SJCRH30 (cell line): Measurements from ENCODE around the gene ASTN2. TPM values are rescaled to one million over a fixed set of nuclear protein-coding genes. Genes with fewer than 3 reads are reported as not detected.
"Not testable (repeated sequence)": the region's sequence is repeated elsewhere in the genome, so short reads cannot be mapped to it uniquely, and the experiment has no call there.

Source experiments
- DNase-seq, 2 experiments: peaks; one replicate each; pipeline ENCODE4 v3.0.0-alpha.2; 2015 to 2020
- H3K27ac ChIP-seq: fragments of 250-450 bp; sonication (Bioruptor Pico); 2 replicates; pipeline ENCODE4 v1.5.1; 2020; ENCODE audit warnings: mild to moderate bottlenecking, moderate library complexity
- H3K27me3 ChIP-seq: fragments of 250-450 bp; sonication (Bioruptor Pico); 2 replicates; pipeline ENCODE4 v1.5.1; 2020; ENCODE audit warnings: mild to moderate bottlenecking, moderate library complexity
- H3K36me3 ChIP-seq: fragments of 250-450 bp; sonication (Bioruptor Pico); 2 replicates; pipeline ENCODE4 v1.5.1; 2020; ENCODE audit warnings: mild to moderate bottlenecking, moderate library complexity
- H3K4me1 ChIP-seq: fragments of 250-450 bp; sonication (Bioruptor Pico); 2 replicates; pipeline ENCODE4 v1.5.1; 2020; ENCODE audit warnings: mild to moderate bottlenecking, moderate library complexity
- H3K4me3 ChIP-seq: fragments of 250-450 bp; sonication (Bioruptor Pico); 2 replicates; pipeline ENCODE4 v1.5.1; 2020; ENCODE audit warnings: mild to moderate bottlenecking, moderate library complexity
- H3K9me3 ChIP-seq: fragments of 250-450 bp; sonication (Bioruptor Pico); replicated peaks from 2 replicates; pipeline ENCODE4 v1.5.1; 2020; ENCODE audit warnings: mild to moderate bottlenecking, moderate library complexity
- total RNA-seq: library from RNA; depleted of rRNA; stranded (reverse); fragments of >200 nt; shearing (Covaris generic); gene quantifications from 2 replicates; pipeline ENCODE4 v1.2.3, GENCODE V29; 2014

Gene ASTN2
- total RNA-seq, 1 experiment from 2014 or later, result 19.8 TPM

DNA sequence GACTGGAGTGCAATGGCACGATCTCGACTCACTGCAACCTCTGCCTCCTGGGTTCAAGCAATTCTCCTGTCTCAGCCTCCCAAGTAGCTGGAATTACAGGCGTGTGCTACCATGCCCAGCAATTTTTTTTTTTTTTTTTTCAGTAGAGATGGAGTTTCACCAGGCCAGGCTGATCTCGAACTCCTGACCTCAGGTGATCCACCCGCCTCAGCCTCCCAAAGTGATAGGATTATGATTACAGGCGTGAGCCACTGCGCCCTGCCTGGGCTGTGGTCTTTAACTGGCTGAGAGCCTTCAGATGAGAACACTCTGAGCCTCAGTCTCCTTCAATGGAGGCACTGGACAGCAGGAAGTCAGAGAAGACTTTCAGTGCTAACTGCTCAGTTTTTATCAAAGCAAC lies 576.4 kb downstream of the ASTN2 start:
- peaks cover 52% of the 10 kb centered on the region for H3K4me1 ChIP-seq
- H3K27me3 ChIP-seq, H3K9me3 ChIP-seq, H3K4me3 ChIP-seq, H3K36me3 ChIP-seq, DNase-seq: not testable (repeated sequence)
- peak overlapping the region; percentile 64 for H3K27ac ChIP-seq

DNA sequence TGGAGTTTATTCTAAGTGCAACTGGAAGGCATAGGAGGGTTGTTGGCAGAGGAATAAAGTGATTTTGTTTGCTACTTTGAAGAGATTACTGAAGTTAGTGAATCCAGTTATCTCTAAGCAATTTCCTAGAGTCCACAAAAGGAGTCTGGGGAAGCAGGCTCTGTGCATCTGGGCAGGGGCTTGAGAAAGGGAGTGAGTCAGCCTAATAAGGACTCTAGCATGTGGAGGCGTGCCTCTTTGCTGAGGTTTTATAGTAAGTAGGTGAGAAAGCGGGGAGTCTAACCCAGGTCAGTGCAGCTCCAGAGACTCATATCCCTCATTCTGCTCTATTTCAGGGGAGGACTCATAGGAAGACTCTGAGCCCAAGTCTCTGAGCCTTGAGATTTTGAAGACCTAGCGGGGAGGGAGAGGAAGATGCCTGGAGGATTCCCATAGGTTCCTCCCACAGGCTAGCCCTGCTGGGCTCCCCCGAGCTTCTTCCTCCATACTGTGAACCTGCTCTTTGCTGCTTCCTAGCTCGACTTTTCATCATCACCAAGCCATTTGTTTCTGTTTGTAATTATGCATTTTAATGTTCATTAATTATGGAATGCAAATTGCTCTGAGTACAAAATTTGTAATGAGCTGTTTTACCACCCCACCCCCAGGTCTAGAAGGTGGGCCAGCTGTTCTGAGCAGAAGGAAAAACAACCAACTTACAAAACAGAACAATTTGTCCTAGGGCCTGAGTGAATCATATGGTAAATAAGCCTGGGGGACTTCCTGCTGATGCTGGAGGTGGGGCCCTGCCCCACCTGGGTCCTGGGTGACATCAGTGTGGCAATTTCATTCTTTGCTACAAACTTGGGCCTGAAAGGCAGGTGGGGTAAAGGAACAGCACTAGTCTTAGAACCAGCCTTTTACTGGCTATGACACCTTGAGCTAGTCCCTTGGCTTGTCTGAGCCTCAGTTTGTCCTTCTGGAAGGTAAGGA lies 577.6 kb downstream of the ASTN2 start:
- peak; percentile 40 to 66 for DNase-seq
- Histone ChIP-seq H3K9me3 (0 out of 2 replicates have a peak, but pooled peaks cover 3% of the 10 kb centered on the region), H3K27me3 (no peaks in the 10 kb centered on the region), H3K36me3 (peaks cover 6% of the 10 kb centered on the region; the same call in 1 of the 2 replicates), H3K4me3 (no peak overlapping the region), H3K4me1 (peaks cover 59% of the 10 kb centered on the region), H3K27ac (peak overlapping the region; percentile 64)

DNA sequence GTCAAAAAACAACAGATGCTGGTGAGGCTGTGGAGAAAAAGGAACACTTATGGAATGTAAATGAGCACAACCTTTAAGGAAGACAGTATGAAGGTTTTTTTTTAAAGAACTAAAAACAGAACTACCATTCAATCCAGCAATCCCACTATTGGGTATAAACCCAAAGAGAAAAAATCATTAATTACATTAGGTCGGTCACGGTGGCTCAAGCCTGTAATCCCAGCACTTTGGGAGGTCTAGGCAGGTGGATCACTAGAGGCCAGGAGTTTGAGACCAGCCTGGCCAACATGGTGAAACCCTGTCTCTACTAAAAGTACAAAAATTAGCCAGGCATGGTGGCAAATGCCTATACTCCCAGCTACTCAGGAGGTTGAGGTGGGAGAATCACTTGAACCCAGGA lies 584.5 kb downstream of the ASTN2 start:
- Histone ChIP-seq H3K27ac (peak overlapping the region; percentile 88), H3K4me1 (peaks cover 63% of the 10 kb centered on the region)
- peak; percentile 85 to 90 for DNase-seq
- H3K27me3 ChIP-seq, H3K9me3 ChIP-seq, H3K4me3 ChIP-seq, H3K36me3 ChIP-seq: not testable (repeated sequence)

DNA sequence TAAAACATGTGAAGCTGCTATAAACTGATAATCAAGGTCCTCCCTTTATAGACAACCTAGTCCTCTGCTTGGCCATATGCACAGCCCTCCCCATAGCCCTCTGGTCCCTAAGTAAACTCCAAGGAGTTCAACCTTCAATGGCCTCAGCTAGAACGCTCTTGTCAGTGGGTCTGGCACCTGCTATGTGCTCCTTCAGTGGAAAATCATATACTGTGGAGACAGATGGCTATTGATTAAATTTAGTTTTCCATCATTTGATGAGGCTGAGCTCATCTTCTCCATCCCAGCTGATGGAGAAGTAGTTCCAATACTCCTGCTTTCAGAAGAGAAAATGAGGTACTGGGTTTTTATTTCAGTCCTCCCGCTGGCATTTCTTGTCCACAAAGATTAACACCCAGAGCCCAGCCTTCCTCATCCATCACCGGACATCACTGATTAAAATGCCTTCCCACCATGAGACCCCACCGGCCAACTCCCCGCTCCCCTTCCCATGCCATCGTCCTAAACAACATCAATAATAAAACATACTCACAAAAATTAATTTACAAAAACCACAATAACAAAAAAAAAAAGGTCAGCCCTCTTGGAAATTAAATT lies 593.1 kb downstream of the ASTN2 start:
- Histone ChIP-seq H3K27ac (no peak overlapping the region), H3K36me3 (no peaks in the 10 kb centered on the region; the same call in 1 of the 2 replicates), H3K4me1 (no peaks in the 10 kb centered on the region), H3K9me3 (no peaks in the 10 kb centered on the region), H3K27me3 (no peaks in the 10 kb centered on the region), H3K4me3 (no peak overlapping the region)
- DNase-seq, result no peak

DNA sequence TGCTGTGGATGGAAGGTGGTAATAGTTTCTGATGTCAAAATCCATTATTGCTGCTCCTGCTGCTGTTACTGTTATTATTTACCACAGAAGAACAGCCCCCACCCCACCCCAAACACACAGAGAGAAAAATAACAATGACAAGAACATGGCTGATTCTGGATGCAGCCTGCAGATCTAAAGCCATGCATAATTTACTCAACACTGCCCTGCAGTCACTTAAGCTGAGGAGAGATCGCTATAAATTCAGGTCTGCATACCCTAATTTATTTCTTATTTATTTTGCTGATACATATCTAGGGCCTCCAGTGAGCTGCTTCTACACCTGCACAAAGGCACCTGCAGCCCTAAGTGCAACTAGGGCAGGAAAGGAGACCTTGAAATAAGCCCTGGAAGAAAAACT lies 595.7 kb downstream of the ASTN2 start:
- Histone ChIP-seq H3K27ac (no peak overlapping the region), H3K36me3 (no peaks in the 10 kb centered on the region; the same call in 1 of the 2 replicates), H3K9me3 (no peaks in the 10 kb centered on the region), H3K4me3 (no peak overlapping the region), H3K27me3 (no peaks in the 10 kb centered on the region), H3K4me1 (no peaks in the 10 kb centered on the region)
- no peak for DNase-seq

DNA sequence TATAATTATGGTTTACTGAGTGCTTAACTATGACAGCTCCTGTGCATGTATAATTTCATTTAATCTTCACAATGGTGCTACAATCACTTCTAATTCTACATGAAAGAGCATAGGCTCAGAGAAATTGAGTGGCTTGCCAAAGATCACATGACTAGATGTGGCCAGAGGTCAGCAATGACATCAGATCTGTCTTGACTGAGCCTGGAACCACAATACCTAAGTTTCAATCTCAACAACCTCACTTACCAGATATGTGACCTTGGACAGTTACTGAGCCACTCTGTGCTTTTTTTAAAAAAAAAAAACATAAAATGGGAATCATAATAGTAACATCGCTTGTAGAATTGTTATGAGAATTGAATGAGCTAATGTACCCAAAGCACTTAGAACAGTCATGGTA lies 597.1 kb downstream of the ASTN2 start:
- no peaks in the 10 kb centered on the region for H3K9me3 ChIP-seq
- no peak for DNase-seq
- no peaks in the 10 kb centered on the region; the same call in 1 of the 2 replicates for H3K36me3 ChIP-seq
- H3K27ac ChIP-seq, result no peak overlapping the region
- peaks cover under 1% of the 10 kb centered on the region; the same call in 1 of the 2 replicates for H3K4me1 ChIP-seq
- no peak overlapping the region for H3K4me3 ChIP-seq
- H3K27me3 ChIP-seq, result no peaks in the 10 kb centered on the region

DNA sequence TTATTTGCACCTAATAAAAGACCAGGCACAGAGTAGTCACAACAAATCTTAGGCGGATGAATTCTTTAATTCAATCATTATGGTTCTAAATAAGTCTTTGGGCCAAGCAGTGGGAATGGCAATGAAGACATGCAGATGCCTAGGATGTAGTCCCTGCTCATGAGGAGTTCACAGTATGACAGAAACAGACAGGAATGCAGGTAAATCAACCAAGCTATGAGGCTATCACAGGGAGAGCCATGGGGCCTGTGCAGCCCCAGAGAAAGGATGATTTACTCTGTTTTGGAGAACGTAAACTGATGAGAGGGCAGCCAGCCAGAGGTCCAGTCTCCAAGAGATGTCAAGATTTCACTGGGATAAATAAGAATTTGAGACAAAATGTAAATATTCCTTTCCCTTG lies 598.4 kb downstream of the ASTN2 start:
- Histone ChIP-seq H3K27ac (no peak overlapping the region), H3K9me3 (no peaks in the 10 kb centered on the region), H3K36me3 (no peaks in the 10 kb centered on the region; the same call in 1 of the 2 replicates), H3K27me3 (no peaks in the 10 kb centered on the region), H3K4me1 (peaks cover 11% of the 10 kb centered on the region), H3K4me3 (no peak overlapping the region)
- no peak for DNase-seq

DNA sequence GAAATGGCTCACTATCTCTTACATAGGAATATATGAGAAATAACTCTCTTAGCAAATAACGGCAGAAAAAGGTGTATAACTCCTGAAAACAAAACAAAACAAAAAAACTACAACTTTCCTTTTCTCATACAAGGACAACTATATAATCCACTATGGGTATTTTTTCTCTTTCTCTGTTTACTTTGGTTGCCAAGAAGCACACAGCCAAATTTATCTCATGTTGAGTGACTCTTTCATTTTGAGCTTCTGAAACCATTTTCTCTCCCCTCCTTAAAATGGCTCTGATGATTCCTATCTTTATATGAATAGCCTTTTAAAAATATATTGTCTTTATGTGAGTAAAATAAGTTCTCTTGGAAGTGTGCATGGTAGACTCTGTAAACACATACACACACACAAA lies 599.0 kb downstream of the ASTN2 start:
- Histone ChIP-seq H3K4me3 (no peak overlapping the region), H3K27ac (no peak overlapping the region), H3K9me3 (no peaks in the 10 kb centered on the region), H3K36me3 (no peaks in the 10 kb centered on the region; the same call in 1 of the 2 replicates), H3K27me3 (no peaks in the 10 kb centered on the region), H3K4me1 (peaks cover 11% of the 10 kb centered on the region)
- DNase-seq, result no peak

DNA sequence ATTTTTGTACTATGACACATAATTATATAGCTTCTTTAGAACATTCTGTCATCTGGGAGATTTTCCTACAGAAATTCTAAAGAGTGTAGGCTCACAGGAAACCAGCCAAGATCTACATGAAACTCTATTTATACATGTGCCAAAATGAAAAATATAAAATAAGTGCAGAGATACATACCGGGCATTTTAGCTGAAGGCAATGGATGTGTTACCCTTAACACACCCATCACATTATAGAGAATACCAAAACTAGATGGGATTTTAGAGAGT lies 601.9 kb downstream of the ASTN2 start:
- H3K4me1 ChIP-seq, result peaks cover 11% of the 10 kb centered on the region
- no peak overlapping the region for H3K27ac ChIP-seq
- DNase-seq, result no peak

DNA sequence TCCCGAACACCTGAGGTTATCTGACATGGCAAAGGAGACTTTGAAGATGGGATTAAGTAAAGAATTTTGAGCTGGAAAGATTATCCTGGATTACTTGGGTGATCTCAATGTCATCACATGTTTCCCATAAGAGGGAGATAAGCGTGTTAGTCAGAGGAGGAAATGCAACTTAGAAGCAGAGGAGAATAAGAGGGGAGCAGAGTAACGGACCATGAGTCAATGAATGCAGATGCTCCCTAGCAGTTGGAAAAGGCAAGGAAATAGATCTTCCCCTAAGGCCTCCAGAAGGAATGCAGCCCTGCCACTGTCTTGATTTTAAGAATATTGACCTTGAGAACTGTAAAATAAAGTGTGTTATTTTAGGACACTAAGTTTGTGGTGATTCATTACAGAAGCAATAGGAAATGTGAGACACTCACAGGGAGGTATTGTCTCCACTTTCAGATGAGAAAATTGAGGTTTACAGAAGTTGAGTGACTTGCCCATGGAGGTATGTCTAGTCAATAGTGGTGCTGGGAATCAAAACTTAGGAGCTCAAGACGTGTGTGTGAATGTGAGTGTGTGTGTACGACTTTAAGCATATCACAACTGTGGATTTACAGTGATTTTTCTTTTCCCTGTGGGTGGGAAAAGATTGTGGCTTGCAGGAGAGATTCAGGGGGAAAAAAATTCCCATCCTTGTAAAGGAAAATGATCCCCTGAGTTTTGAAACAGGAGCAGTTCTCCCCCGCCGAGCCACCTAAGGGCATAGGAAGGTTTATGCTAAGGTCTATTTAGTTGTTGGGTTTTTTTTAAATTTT lies 602.4 kb downstream of the ASTN2 start:
- H3K4me1 ChIP-seq, result peaks cover 11% of the 10 kb centered on the region
- DNase-seq, result peak in 1 of 2 experiments; percentile 29
- no peaks in the 10 kb centered on the region for H3K36me3 ChIP-seq
- no peak overlapping the region for H3K4me3 ChIP-seq
- H3K9me3 ChIP-seq, result no peaks in the 10 kb centered on the region
- H3K27ac ChIP-seq, result no peak overlapping the region
- H3K27me3 ChIP-seq, result no peaks in the 10 kb centered on the region

More for the DNA sequence above, 601.9 kb downstream of the ASTN2 start:
- no peaks in the 10 kb centered on the region for H3K9me3 ChIP-seq
- no peaks in the 10 kb centered on the region for H3K27me3 ChIP-seq
- H3K36me3 ChIP-seq, result no peaks in the 10 kb centered on the region
- no peak overlapping the region for H3K4me3 ChIP-seq

DNA sequence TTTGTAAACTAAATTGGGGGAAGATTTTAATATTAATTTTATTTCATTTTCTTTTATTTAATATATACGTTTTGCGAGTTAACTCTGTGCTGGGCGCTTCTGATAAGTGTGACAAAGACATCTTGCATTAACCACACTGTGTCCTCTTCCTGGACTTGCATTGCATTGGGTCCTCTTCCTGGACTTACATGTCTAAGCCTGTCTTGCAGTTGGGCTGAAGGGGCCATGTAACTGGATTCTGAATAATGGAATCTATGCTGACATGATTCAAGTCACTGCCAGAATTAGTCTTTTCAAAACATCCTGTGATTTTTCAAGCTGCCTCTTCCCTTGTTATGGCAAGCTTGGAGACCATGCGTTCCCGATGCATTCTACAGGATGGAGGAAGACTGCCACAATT lies 605.2 kb downstream of the ASTN2 start:
- Histone ChIP-seq H3K36me3 (no peaks in the 10 kb centered on the region), H3K27me3 (no peaks in the 10 kb centered on the region), H3K9me3 (no peaks in the 10 kb centered on the region), H3K4me1 (peaks cover 11% of the 10 kb centered on the region), H3K4me3 (no peak overlapping the region), H3K27ac (no peak overlapping the region)
- no peak for DNase-seq

DNA sequence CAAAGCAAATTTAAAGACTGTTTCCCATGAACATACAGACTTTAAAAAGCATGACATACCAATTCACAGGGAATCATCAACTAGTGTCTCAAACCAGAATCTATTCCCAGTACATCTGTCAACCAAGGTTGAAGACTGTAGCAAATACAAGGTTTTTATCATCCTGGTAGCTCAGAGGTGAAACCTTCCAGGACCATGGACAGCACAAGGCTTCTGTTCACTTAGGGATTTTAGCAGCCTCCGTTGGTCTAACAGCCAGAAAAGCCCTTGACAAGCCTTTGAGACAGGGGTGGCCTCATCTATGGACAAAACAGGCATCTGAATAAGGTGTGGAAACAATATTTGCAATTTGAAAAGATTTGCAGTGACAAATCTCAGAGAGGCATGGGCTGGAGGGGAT lies 608.8 kb downstream of the ASTN2 start:
- H3K27me3 ChIP-seq, result no peaks in the 10 kb centered on the region
- H3K4me1 ChIP-seq, result peaks cover 5% of the 10 kb centered on the region; the same call in 1 of the 2 replicates
- DNase-seq, result peak; percentile 51 to 75
- no peaks in the 10 kb centered on the region for H3K9me3 ChIP-seq
- no peak overlapping the region for H3K27ac ChIP-seq
- no peak overlapping the region for H3K4me3 ChIP-seq
- H3K36me3 ChIP-seq, result no peaks in the 10 kb centered on the region

DNA sequence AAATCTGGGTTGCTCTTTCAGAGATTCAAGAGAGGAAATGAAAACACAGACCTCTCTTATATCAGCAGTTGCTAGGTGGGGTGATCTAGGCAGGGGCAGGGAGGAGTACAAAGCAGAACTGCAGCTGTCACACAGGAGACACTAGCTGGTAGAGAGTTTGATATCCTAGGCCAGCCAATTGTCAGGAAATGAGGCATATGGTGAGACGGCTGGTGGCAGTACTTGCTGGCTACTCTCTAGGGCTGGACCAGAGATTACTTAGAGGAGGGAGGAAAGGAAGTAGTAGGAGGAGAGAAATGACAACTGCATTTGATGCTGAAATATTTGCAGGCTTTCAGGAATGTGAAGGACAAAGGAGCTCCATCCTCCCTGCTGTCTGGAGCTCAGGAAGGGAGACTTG lies 614.0 kb downstream of the ASTN2 start:
- H3K4me1 ChIP-seq, result peaks cover 13% of the 10 kb centered on the region
- no peaks in the 10 kb centered on the region for H3K36me3 ChIP-seq
- peak overlapping the region; percentile 45 for H3K27ac ChIP-seq
- H3K4me3 ChIP-seq, result no peak overlapping the region
- no peaks in the 10 kb centered on the region for H3K9me3 ChIP-seq
- peak; percentile 88 to 96 for DNase-seq
- no peaks in the 10 kb centered on the region for H3K27me3 ChIP-seq

DNA sequence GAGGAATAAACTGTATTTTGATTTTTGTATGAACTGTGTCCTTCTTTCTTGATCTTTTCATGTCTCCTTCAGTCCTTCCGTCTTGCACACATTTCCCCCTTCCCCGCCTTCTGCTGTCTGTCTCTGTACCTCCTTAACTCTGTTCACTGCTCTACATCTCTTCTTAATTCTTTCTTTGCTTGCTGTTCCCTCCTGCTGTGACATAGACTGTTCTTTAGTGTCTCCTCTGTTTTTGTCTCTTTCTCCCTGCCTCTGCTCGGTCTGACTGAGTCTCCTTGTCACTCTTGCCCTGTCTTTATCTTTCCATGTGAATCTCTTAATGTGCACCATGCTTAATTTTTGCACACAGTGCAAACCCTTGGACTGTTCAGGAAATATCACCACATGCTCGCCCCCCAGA lies 614.8 kb downstream of the ASTN2 start:
- Histone ChIP-seq H3K9me3 (no peaks in the 10 kb centered on the region), H3K36me3 (no peaks in the 10 kb centered on the region), H3K27me3 (no peaks in the 10 kb centered on the region), H3K4me3 (no peak overlapping the region), H3K4me1 (peaks cover 21% of the 10 kb centered on the region), H3K27ac (peak overlapping the region; percentile 45; the same call in 1 of the 2 replicates)
- DNase-seq, result no peak

DNA sequence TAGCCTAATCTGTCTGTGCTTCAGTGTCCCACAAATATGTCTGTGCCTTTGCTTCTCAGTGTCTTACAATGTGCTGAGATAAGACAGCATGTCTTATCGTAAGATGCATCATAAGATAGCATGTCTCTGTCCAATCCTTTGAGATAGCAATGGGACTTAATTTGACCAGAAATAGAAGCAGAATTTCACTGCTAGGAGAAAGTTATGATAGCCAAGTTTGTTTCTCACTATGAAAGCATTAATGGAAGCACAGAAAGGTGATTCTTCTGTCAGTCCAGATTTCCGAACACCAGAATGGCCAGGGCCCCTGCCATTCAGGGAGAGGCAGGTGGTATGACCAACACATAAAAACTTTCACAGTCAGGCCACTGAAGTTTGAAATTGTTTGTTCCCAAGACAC lies 616.3 kb downstream of the ASTN2 start:
- DNase-seq, result no peak
- peaks cover 23% of the 10 kb centered on the region for H3K4me1 ChIP-seq
- H3K9me3 ChIP-seq, result no peaks in the 10 kb centered on the region
- no peak overlapping the region for H3K27ac ChIP-seq
- no peak overlapping the region for H3K4me3 ChIP-seq
- H3K27me3 ChIP-seq, result no peaks in the 10 kb centered on the region
- no peaks in the 10 kb centered on the region for H3K36me3 ChIP-seq
